ENCODE results near the gene PPP2R2D.

DNA sequence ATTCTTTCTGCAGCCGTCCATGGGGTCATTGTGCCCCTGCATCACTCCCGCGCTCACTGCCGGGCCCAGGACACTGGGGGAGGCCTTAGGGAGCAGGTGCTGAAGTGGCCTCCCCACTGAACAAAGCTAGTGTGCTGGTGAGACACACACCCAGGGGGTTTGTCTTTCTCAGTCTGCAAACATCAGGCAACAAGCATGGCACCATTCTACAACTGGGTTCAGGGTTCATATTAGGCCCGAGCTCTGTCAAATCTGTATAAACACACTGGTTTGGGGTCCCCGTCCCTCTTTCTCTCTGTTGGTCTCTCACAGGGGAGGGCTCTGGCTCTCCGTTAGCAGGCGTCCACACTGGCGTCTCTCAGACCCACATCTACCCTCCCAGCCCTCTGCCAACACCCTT is 11.1 kb upstream of the PPP2R2D start:
- TF ChIP-seq EP300 (IDR thresholded peaks at IDR 0.05) (no peak), CTCF (IDR thresholded peaks at IDR 0.05) (no peak)

Measured in stomach (tissue), 4 donors.